Heart left ventricle (tissue), 13 donors: ENCODE data around the gene SIM2.

Source experiments
- CTCF ChIP-seq, 12 donors: fragments of 200-600 bp; sonication (generic) in 4 of 12; IDR thresholded peaks; one replicate each; pipeline versions ENCODE4 v1.5.0 to v1.8.0; 2018 to 2022; ENCODE audit warnings: antibody characterized with exemption in 12 of 12, mild to moderate bottlenecking in 5 of 12
- POLR2A ChIP-seq, 2 donors: fragments of 450-650 bp; IDR thresholded peaks; one replicate each; pipeline ENCODE4 v1.6.1; 2017; ENCODE audit warnings: antibody characterized with exemption in 2 of 2, mild to moderate bottlenecking in 2 of 2, moderate library complexity in 2 of 2
- donor health status: ischemic (EF 13 %, LVEDD 7.1; RV severe dilation, severe dysfunction).
- donor health status: DM: no; HTN: yes; CAD: no.
- donor health status: DM: no; HTN: no; CAD: no.
- donor health status: ischemic (EF 25% LVEDD 6.9; RV normal size, moderate dysfunction).
- donor health status: ischemic (EF 25% LVEDD 5.7; RV mildly dilated, moderate dysfunction).
- donor health status: ischemic (EF 35%, LVEDD 5.7; RV mildly dilated, moderate dysfunction).
- donor health status: nonischemic (EF 11% LVEDD 7.7; RV severe dilation, severe dysfunction).
- donor health status: DM: yes; HTN: yes; CAD: no.
- donor health status: PGD.
- donor health status: ischemic (EF 29% LVEDD 5.4; RV normal size, mild dysfunction).
- donor health status: nonischemic (EF 23%, LVEDD 6.1; RV moderate dilation, normal function).

DNA sequence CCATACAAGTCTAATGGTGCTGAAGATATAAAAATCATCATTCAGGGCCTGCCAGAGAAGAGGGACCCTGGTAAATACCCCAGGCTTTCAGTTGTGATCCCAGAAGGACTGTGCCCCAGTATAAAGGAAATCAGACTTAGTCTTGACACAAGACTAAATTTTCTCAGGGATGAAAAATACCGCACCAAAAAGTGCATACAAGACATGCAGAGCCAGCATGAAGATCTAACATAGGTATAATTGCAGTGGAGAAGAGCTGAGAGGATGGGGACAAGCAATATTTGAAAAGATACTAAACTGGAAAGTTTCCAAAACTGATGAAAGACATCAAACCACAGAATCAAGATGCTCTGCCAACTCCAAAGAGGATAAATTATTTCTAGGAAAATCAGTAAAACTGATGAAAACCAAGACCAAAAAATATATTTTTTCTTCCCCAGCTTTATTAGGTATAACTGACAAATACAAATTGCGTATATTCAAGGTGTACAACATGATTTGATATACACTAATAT is 17.7 kb upstream of the SIM2 start:
- TF ChIP-seq CTCF (IDR thresholded peaks at IDR 0.05) = no peak
- TF ChIP-seq POLR2A (IDR thresholded peaks at IDR 0.05) = no peak
